HepG2 (cell line): Measurements from ENCODE around the gene STPG4. TPM values are rescaled to one million over a fixed set of nuclear protein-coding genes. Genes with fewer than 3 reads are reported as not detected.

Experiments
- ADNP ChIP-seq: sonication (generic); formaldehyde crosslinking; IDR thresholded peaks from 2 replicates; pipeline ENCODE4 v1.4.0; 2020; ENCODE audit warnings: missing genetic modification reagents
- ARID4A ChIP-seq: sonication (generic); formaldehyde crosslinking; IDR thresholded peaks from 2 replicates; pipeline ENCODE4 v1.5.0; 2020; ENCODE audit warnings: mild to moderate bottlenecking, missing genetic modification reagents, borderline replicate concordance
- ASH2L ChIP-seq: fragments of 300-600, 200-600 bp; sonication (generic); IDR thresholded peaks from 2 replicates; pipeline ENCODE4 v1.7.0; 2017; ENCODE audit warnings: low read depth, mild to moderate bottlenecking, moderate library complexity, mixed read lengths, low read length; ENCODE audit not compliant: insufficient read length
- GRHL1 ChIP-seq: sonication (generic); formaldehyde crosslinking; conservative IDR thresholded peaks from 2 replicates; pipeline ENCODE4 v1.8.0; 2022; ENCODE audit warnings: missing genetic modification reagents
- KDM5B ChIP-seq: sonication (generic); formaldehyde crosslinking; IDR thresholded peaks from 2 replicates; pipeline ENCODE4 v1.4.0; 2020; ENCODE audit warnings: missing genetic modification reagents, mild to moderate bottlenecking, borderline replicate concordance
- MEF2D ChIP-seq: sonication (generic); formaldehyde crosslinking; IDR thresholded peaks from 2 replicates; pipeline ENCODE4 v1.5.1; 2020; ENCODE audit warnings: mild to moderate bottlenecking, missing genetic modification reagents
- SALL1 ChIP-seq: sonication (generic); formaldehyde crosslinking; IDR thresholded peaks from 2 replicates; pipeline ENCODE4 v1.8.0; 2022; ENCODE audit warnings: mild to moderate bottlenecking, missing genetic modification reagents
- SP4 ChIP-seq: sonication (generic); formaldehyde crosslinking; IDR thresholded peaks from 2 replicates; pipeline ENCODE4 v1.8.1; 2023; ENCODE audit warnings: mild to moderate bottlenecking, missing genetic modification reagents
- ZBTB38 ChIP-seq: sonication (generic); formaldehyde crosslinking; IDR thresholded peaks from 2 replicates; pipeline ENCODE4 v1.5.1; 2020; ENCODE audit warnings: mild to moderate bottlenecking, missing genetic modification reagents
- ZBTB4 ChIP-seq: sonication (generic); formaldehyde crosslinking; IDR thresholded peaks from 2 replicates; pipeline ENCODE4 v1.4.0; 2020; ENCODE audit warnings: missing genetic modification reagents, mild to moderate bottlenecking, borderline replicate concordance
- ZMYM3 ChIP-seq: sonication (generic); formaldehyde crosslinking; IDR thresholded peaks from 2 replicates; pipeline ENCODE4 v1.5.1; 2020; ENCODE audit warnings: mild to moderate bottlenecking, missing genetic modification reagents
- ZNF350 ChIP-seq: sonication (generic); formaldehyde crosslinking; IDR thresholded peaks from 2 replicates; pipeline ENCODE4 v1.4.0; 2020; ENCODE audit warnings: mild to moderate bottlenecking, low read depth, missing genetic modification reagents, borderline replicate concordance
- ZNF678 ChIP-seq: sonication (generic); formaldehyde crosslinking; IDR thresholded peaks from 2 replicates; pipeline ENCODE4 v1.4.0; 2020; ENCODE audit warnings: mild to moderate bottlenecking, missing genetic modification reagents
- ZNF768 ChIP-seq: sonication (generic); formaldehyde crosslinking; IDR thresholded peaks from 2 replicates; pipeline ENCODE4 v1.4.0; 2020; ENCODE audit warnings: missing genetic modification reagents
- ZNF792 ChIP-seq: IDR thresholded peaks from 2 replicates; pipeline ENCODE4 v1.6.1; 2016
- ZSCAN30 ChIP-seq: sonication (generic); formaldehyde crosslinking; IDR thresholded peaks from 2 replicates; pipeline ENCODE4 v1.5.0; 2020; ENCODE audit warnings: mild to moderate bottlenecking, missing genetic modification reagents
- polyA plus RNA-seq, 8 experiments: library from polyadenylated mRNA; depleted of rRNA in 3 of 8; stranded (reverse) in 7 of 8; unstranded in 1 of 8; fragments of >200 nt; fragmentation: Illumina TruSeq in 4 of 8; extraction: Trizol in 4 of 8; gene quantifications; 2 replicates each; pipeline versions ENCODE4 v1.2.1 to v1.2.3, GENCODE V29; 2011 to 2016; ENCODE audit warnings: low read depth in 4 of 8, missing spikeins in 1 of 8, mixed read lengths in 1 of 8; ENCODE audit not compliant: insufficient read depth in 1 of 8
- total RNA-seq, 5 experiments: library from RNA; depleted of rRNA; stranded (reverse); fragments of >200 nt; fragmentation: Illumina TruSeq; extraction: Trizol; gene quantifications; 2 replicates each; pipeline ENCODE4 v1.2.3, GENCODE V29; 2016; ENCODE audit warnings: low read depth in 1 of 5

STPG4 gene
- total and polyA plus RNA-seq, 2 of the 13 experiments (the other 11 are each of a cell fraction or from before 2014, with no cell fraction given): 0.11 to 0.15 TPM

GRCh38 chr2:47041063-47041462 lies 114.0 kb downstream of the STPG4 start (continued):
- 0 out of 2 replicates have a peak, but pooled peaks have one; percentile 11 for TF ChIP-seq ARID4A (CRISPR knock-in tag)
- 0 out of 2 replicates have a peak, but pooled peaks have one; percentile 20 for TF ChIP-seq ZNF350 (CRISPR knock-in tag)
- TF ChIP-seq ZSCAN30 (CRISPR knock-in tag): no peak
- TF ChIP-seq SALL1: peak; percentile 5
- TF ChIP-seq KDM5B (CRISPR knock-in tag): peak; percentile 37; the same call in 1 of the 2 replicates
- TF ChIP-seq MEF2D (CRISPR knock-in tag): peak; percentile 40; the same call in 1 of the 2 replicates
- TF ChIP-seq ZBTB38 (CRISPR knock-in tag): peak; percentile 45; the same call in 1 of the 2 replicates
- TF ChIP-seq ZNF678 (CRISPR knock-in tag): no peak
- TF ChIP-seq ZMYM3: no peak
- TF ChIP-seq ZBTB4 (CRISPR knock-in tag): 0 out of 2 replicates have a peak, but pooled peaks have one; percentile 19
- peak; percentile 46 for TF ChIP-seq ASH2L
- peak; percentile 41; the same call in 1 of the 2 replicates for TF ChIP-seq SP4 (CRISPR knock-in tag)
- no peak for TF ChIP-seq ZNF792 (CRISPR knock-in tag)
- no peak for TF ChIP-seq GRHL1 (CRISPR knock-in tag)
- TF ChIP-seq ZNF768: peak; percentile 36; the same call in 1 of the 2 replicates
- TF ChIP-seq ADNP (CRISPR knock-in tag): no peak
